Mammary epithelial cell (primary cell): Measurements from ENCODE around the gene CCNT2.

Experiments used
- EZH2 ChIP-seq: IDR thresholded peaks from 2 replicates; pipeline ENCODE4 v1.6.1; 2012; ENCODE audit warnings: low read length, inconsistent platforms, borderline replicate concordance
- TF ChIP-seq, protein P1 (sequence below), 2 donors: IDR thresholded peaks in 1 of 2; conservative IDR thresholded peaks in 1 of 2; 2 replicates each; pipeline ENCODE4 v1.5.1; 2011 to 2012; ENCODE audit warnings: inconsistent platforms in 2 of 2, low read length in 2 of 2, mild to moderate bottlenecking in 2 of 2, control low read depth in 1 of 2, low read depth in 1 of 2; ENCODE audit not compliant: insufficient read depth in 1 of 2; ENCODE audit errors: extremely low read depth in 1 of 2

- TF ChIP-seq, protein P1, sequence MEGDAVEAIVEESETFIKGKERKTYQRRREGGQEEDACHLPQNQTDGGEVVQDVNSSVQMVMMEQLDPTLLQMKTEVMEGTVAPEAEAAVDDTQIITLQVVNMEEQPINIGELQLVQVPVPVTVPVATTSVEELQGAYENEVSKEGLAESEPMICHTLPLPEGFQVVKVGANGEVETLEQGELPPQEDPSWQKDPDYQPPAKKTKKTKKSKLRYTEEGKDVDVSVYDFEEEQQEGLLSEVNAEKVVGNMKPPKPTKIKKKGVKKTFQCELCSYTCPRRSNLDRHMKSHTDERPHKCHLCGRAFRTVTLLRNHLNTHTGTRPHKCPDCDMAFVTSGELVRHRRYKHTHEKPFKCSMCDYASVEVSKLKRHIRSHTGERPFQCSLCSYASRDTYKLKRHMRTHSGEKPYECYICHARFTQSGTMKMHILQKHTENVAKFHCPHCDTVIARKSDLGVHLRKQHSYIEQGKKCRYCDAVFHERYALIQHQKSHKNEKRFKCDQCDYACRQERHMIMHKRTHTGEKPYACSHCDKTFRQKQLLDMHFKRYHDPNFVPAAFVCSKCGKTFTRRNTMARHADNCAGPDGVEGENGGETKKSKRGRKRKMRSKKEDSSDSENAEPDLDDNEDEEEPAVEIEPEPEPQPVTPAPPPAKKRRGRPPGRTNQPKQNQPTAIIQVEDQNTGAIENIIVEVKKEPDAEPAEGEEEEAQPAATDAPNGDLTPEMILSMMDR (conservative IDR thresholded peaks at IDR 0.05 in 1 of 2, IDR thresholded peaks at IDR 0.05 in 1 of 2; ENCODE audit: extremely low read depth in 1 of 2, insufficient read depth in 1 of 2, low read depth in 1 of 2, low read length in 2 of 2), result no peak
- TF ChIP-seq EZH2, result no peak
Observed at GRCh38 chr2:134973241-134974138, 54.9 kb downstream of the CCNT2 start.
